ENCODE results near the gene CD180.

The CD180 gene

GRCh38 chr5:67156976-67157583 is 39.5 kb downstream of the CD180 start:
- Histone ChIP-seq H3K4me3 (no peak overlapping the region), H3K4me1 (no peaks in the 10 kb centered on the region), H3K36me3 (replicated peaks) (0 out of 2 replicates have a peak, but pooled peaks cover 5% of the 10 kb centered on the region), H3K9me3 (no peaks in the 10 kb centered on the region), H3K27me3 (ENCODE audit: low read depth) (no peaks in the 10 kb centered on the region)
- peak; percentile 38 to 63 for DNase-seq (ENCODE audit: low spot score in 2 of 2)
- in situ Hi-C loops (cut with MboI; ENCODE audit: low sequenced_read_pairs) = no loop called here

DNA sequence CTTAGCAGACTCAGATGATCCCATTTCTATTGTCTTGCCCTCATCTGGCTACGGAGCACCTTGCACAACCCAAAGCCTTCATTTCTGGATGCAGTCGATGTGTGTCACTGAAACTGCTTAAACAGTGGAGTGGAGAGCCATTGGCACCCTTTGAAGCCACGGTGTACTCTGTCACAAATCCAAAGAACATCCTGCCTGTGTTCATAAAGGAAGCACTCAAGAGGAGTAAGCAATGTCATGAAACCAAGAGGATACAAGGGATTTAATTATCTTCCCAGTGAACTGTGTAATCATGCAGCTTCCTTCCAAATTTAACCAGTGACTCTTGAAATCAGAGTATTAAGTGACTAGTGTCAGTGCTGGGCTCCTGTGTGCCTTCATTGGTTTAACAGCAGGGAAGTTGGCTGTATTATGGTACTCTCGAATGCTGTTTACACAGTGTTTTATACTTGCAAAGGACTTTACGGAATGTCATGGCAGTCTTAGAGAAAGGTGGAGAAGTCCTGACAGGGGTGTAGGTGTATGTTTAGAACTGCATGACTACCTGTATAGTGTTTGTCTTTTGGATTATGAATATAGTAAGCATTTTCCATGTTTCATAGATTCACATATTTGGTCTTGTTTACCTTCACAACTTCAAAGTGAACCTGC is 41.9 kb downstream of the CD180 start:
- no peaks in the 10 kb centered on the region for H3K9me3 ChIP-seq
- in situ Hi-C loops (cut with MboI; ENCODE audit: low sequenced_read_pairs) = no loop called here
- no peak for DNase-seq (ENCODE audit: low spot score in 2 of 2)

GRCh38 chr5:67153292-67153691 is 43.3 kb downstream of the CD180 start:
- Histone ChIP-seq H3K27me3 (ENCODE audit: low read depth) (no peaks in the 10 kb centered on the region), H3K9me3 (no peaks in the 10 kb centered on the region), H3K4me1 (no peaks in the 10 kb centered on the region), H3K4me3 (no peak overlapping the region), H3K36me3 (replicated peaks) (0 out of 2 replicates have a peak, but pooled peaks cover 5% of the 10 kb centered on the region)
- no peak for DNase-seq (ENCODE audit: low spot score in 2 of 2)
- in situ Hi-C loops (cut with MboI; ENCODE audit: low sequenced_read_pairs) = no loop called here

More for the DNA sequence above, 41.9 kb downstream of the CD180 start:
- Histone ChIP-seq H3K4me1 (no peaks in the 10 kb centered on the region), H3K27me3 (ENCODE audit: low read depth) (no peaks in the 10 kb centered on the region), H3K4me3 (no peak overlapping the region), H3K36me3 (replicated peaks) (0 out of 2 replicates have a peak, but pooled peaks cover 5% of the 10 kb centered on the region)

DNA sequence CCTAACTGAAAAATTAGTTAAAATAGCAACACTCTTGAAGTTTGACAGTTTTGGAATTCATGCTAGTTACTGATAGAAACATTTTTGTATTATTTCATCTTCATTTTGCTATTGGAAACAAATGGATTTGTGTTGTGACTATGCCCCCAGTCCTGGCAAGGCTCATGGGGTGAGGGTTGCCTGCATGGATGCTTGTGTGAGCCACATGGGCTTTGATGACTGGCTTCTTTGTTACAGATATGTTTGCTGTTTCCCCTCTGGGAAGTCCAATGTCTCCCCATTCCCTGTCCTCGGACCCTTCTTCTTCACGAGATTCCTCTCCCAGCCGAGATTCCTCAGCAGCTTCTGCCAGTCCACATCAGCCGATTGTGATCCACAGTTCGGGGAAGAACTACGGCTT is 44.2 kb downstream of the CD180 start:
- H3K9me3 ChIP-seq = no peaks in the 10 kb centered on the region
- in situ Hi-C loops (cut with MboI; ENCODE audit: low sequenced_read_pairs) = no loop called here
- DNase-seq (ENCODE audit: low spot score in 2 of 2) = no peak
- H3K36me3 ChIP-seq (replicated peaks) = 0 out of 2 replicates have a peak, but pooled peaks cover 5% of the 10 kb centered on the region
- H3K4me3 ChIP-seq = no peak overlapping the region
- H3K4me1 ChIP-seq = no peaks in the 10 kb centered on the region
- no peaks in the 10 kb centered on the region for H3K27me3 ChIP-seq (ENCODE audit: low read depth)

DNA sequence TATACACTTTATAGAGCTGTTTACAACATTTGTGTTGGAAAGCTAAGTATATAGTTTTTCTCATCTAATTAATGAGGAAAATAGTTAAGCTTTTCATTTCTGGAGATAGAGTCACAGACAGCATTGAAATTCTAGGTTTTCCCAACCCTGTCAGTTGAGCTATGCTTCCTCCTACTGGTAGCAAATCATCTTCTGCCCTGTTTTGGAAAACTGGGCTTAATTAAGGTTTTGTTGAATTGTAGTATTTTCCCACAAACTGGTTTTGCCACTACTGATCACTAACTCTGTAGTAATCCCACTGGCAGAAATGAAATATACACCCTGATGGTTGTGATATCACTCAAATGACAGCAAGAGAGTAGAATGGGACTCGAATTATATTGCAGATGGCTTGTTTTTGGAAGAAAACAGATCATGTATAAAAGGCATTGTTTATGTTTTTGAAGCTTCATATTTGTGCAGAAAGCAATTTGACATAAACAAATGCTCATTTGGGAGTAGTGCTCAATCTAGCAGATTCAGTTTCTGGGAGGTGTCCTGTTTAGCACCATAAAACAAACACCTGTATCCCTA is 46.6 kb downstream of the CD180 start:
- DNase-seq (ENCODE audit: low spot score in 2 of 2) = no peak
- no peaks in the 10 kb centered on the region for H3K9me3 ChIP-seq
- H3K27me3 ChIP-seq (ENCODE audit: low read depth) = no peaks in the 10 kb centered on the region
- no peaks in the 10 kb centered on the region for H3K4me1 ChIP-seq
- H3K36me3 ChIP-seq (replicated peaks) = peaks cover 20% of the 10 kb centered on the region; the same call in 1 of the 2 replicates
- in situ Hi-C loops (cut with MboI; ENCODE audit: low sequenced_read_pairs) = no loop called here
- no peak overlapping the region for H3K4me3 ChIP-seq

DNA sequence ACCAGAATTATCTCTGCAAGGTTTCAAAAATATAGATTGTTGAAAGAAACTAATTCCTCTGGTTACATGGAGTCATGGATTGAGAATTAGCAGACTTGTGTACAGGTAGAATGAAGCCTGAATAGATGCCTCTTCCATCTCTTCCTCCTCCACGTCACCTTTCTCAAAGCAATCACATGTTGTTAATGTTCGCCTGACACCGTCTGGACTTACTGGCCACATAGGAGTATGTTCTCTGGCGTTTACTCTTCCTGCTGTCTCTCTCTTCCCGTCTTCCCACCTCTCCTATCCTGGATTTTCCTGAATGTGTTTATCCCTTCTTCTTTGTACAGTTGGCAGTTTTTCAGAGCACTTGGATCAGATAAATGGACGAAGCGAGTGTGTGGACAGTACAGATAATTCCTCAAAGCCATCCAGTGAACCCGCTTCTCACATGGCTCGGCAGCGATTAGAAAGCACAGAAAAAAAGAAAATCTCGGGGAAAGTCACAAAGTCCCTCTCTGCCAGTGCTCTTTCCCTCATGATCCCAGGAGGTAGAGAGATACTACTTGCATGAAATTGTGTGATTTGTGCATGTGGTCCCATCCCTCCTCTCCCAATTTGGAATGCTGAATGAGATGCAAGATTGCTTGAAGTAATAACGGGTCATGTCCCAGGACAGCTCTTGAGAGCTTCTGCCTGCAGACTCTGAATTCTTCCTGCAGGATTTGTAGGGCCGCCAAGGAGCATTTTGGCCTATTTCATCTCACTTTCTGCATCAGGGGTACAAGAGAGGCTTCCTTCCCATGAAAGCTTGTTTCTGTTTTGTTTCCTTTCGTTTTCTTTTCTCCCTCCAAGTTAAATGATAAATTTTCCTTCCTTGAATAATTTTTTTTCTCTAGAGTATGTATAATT is 47.3 kb downstream of the CD180 start:
- no peaks in the 10 kb centered on the region for H3K27me3 ChIP-seq (ENCODE audit: low read depth)
- no peaks in the 10 kb centered on the region for H3K9me3 ChIP-seq
- in situ Hi-C loops (cut with MboI; ENCODE audit: low sequenced_read_pairs) = no loop called here
- DNase-seq (ENCODE audit: low spot score in 2 of 2) = no peak
- H3K4me1 ChIP-seq = no peaks in the 10 kb centered on the region
- no peak overlapping the region for H3K4me3 ChIP-seq
- peaks cover 24% of the 10 kb centered on the region for H3K36me3 ChIP-seq (replicated peaks)

DNA sequence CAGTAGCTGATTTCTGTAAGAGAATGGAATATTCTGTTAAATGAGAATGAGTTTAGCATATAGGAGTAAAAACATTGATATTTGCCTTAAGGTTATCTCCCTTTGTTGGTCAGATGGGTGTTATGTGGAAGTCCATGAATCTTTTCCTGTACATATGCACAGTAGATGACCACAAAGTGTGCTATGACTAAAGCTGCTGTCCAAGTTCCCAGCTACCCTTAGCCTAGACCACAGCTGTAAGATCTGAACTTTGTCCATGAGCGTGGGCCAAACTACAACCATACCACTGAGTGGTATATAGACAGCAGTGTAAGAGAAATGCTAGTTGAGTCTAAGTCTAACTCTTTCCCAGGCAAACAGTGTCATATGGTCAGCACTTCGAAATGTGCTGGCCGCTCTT is 48.8 kb downstream of the CD180 start:
- Histone ChIP-seq H3K4me3 (no peak overlapping the region), H3K4me1 (no peaks in the 10 kb centered on the region), H3K36me3 (replicated peaks) (peaks cover 27% of the 10 kb centered on the region), H3K27me3 (ENCODE audit: low read depth) (no peaks in the 10 kb centered on the region), H3K9me3 (no peaks in the 10 kb centered on the region)
- no peak for DNase-seq (ENCODE audit: low spot score in 2 of 2)
- in situ Hi-C loops (cut with MboI; ENCODE audit: low sequenced_read_pairs) = no loop called here

GRCh38 chr5:67146981-67147380 is 49.6 kb downstream of the CD180 start:
- in situ Hi-C loops (cut with MboI; ENCODE audit: low sequenced_read_pairs) = no loop called here
- peaks cover 31% of the 10 kb centered on the region for H3K36me3 ChIP-seq (replicated peaks)
- no peaks in the 10 kb centered on the region for H3K9me3 ChIP-seq
- no peak for DNase-seq (ENCODE audit: low spot score in 2 of 2)
- no peak overlapping the region for H3K4me3 ChIP-seq
- no peaks in the 10 kb centered on the region for H3K4me1 ChIP-seq
- H3K27me3 ChIP-seq (ENCODE audit: low read depth) = no peaks in the 10 kb centered on the region

- Histone ChIP-seq H3K9me3 (no peaks in the 10 kb centered on the region), H3K36me3 (replicated peaks) (peaks cover 31% of the 10 kb centered on the region), H3K4me1 (no peaks in the 10 kb centered on the region), H3K27me3 (ENCODE audit: low read depth) (no peaks in the 10 kb centered on the region), H3K4me3 (no peak overlapping the region)
- in situ Hi-C loops (cut with MboI; ENCODE audit: low sequenced_read_pairs) = no loop called here
- no peak for DNase-seq (ENCODE audit: low spot score in 2 of 2)
Observed at GRCh38 chr5:67146574-67146973, 50.0 kb downstream of the CD180 start.

DNA sequence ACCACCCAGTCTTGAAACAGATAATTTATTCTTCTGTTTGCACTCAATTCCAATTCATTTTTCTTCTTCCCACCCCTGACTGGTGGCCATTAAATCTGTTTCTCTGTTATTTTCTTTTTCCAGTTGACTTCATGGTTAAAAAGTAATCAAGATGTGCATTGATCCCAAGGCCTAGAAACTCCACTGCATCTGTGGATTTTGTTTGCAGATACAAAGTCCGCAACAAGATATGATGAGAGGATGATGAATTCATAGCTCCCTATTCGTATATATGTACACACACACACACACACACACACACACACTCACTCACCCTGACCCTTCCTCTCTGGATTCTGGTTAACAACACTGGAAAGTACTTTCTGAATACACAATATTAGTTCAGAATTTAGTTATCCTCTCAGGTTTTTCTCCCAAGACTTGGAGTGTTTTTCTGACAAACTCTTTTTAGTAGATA is 52.4 kb downstream of the CD180 start:
- DNase-seq (ENCODE audit: low spot score in 2 of 2) = no peak
- Histone ChIP-seq H3K4me1 (no peaks in the 10 kb centered on the region), H3K36me3 (replicated peaks) (peaks cover 31% of the 10 kb centered on the region), H3K27me3 (ENCODE audit: low read depth) (no peaks in the 10 kb centered on the region), H3K4me3 (no peak overlapping the region), H3K9me3 (no peaks in the 10 kb centered on the region)
- in situ Hi-C loops (cut with MboI; ENCODE audit: low sequenced_read_pairs) = no loop called here

GRCh38 chr5:67143549-67143948 is 53.0 kb downstream of the CD180 start:
- no peaks in the 10 kb centered on the region for H3K4me1 ChIP-seq
- peaks cover 31% of the 10 kb centered on the region for H3K36me3 ChIP-seq (replicated peaks)
- H3K27me3 ChIP-seq (ENCODE audit: low read depth) = no peaks in the 10 kb centered on the region
- H3K4me3 ChIP-seq = no peak overlapping the region
- DNase-seq (ENCODE audit: low spot score in 2 of 2) = no peak
- no peaks in the 10 kb centered on the region for H3K9me3 ChIP-seq
- in situ Hi-C loops (cut with MboI; ENCODE audit: low sequenced_read_pairs) = no loop called here

GRCh38 chr5:67142816-67143215 is 53.8 kb downstream of the CD180 start:
- no peaks in the 10 kb centered on the region for H3K4me1 ChIP-seq
- H3K27me3 ChIP-seq (ENCODE audit: low read depth) = no peaks in the 10 kb centered on the region
- peaks cover 31% of the 10 kb centered on the region for H3K36me3 ChIP-seq (replicated peaks)
- DNase-seq (ENCODE audit: low spot score in 2 of 2) = no peak
- in situ Hi-C loops (cut with MboI; ENCODE audit: low sequenced_read_pairs) = no loop called here
- H3K9me3 ChIP-seq = no peaks in the 10 kb centered on the region
- no peak overlapping the region for H3K4me3 ChIP-seq

DNA sequence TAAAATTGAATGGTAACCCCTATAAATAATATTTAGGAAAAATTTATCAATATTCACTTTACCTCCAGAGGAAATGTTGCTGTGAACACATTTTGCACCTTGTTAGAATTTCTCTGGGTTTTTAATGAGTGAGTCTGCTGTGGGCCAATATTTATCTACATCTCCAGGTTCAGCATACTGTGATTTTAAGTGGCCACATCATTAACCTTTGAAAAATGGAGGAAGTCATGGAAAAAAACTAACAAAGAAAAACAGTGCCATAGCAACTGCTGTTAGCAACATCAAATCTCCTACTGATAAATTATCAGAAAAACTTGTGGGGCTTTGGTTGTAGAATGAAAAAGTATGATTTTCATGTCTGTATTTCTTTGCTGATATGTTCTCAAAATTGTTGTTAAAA is 55.0 kb downstream of the CD180 start:
- DNase-seq (ENCODE audit: low spot score in 2 of 2) = no peak
- Histone ChIP-seq H3K4me3 (no peak overlapping the region), H3K4me1 (no peaks in the 10 kb centered on the region), H3K27me3 (ENCODE audit: low read depth) (no peaks in the 10 kb centered on the region), H3K9me3 (no peaks in the 10 kb centered on the region), H3K36me3 (replicated peaks) (peaks cover 31% of the 10 kb centered on the region)
- in situ Hi-C loops (cut with MboI; ENCODE audit: low sequenced_read_pairs) = no loop called here

All from HAP-1 (cell line).